SK-N-SH treated with all-trans-retinoic acid at 6 μM for 48 hours (cell line): ENCODE measurements around the gene TEDC2.

Experiments
- BACH2 ChIP-seq: fragments of 250-450 bp; sonication (Bioruptor Pico); IDR thresholded peaks from 2 replicates; pipeline ENCODE4 v1.9.0; 2021; ENCODE audit warnings: mild to moderate bottlenecking, borderline replicate concordance
- CSDC2 ChIP-seq: fragments of 250-450 bp; sonication (Bioruptor Pico); IDR thresholded peaks from 2 replicates; pipeline ENCODE4 v1.5.0; 2020; ENCODE audit warnings: mild to moderate bottlenecking, moderate library complexity
- ESRRG ChIP-seq: fragments of 250-450 bp; sonication (Bioruptor Pico); IDR thresholded peaks from 2 replicates; pipeline ENCODE4 v1.6.1; 2021; ENCODE audit warnings: mild to moderate bottlenecking
- ISL1 ChIP-seq: fragments of 250-450 bp; sonication (Bioruptor Pico); IDR thresholded peaks from 2 replicates; pipeline ENCODE4 v2.1.2; 2022; ENCODE audit warnings: mild to moderate bottlenecking, moderate library complexity
- RARB ChIP-seq: fragments of 250-450 bp; sonication (Bioruptor Pico); IDR thresholded peaks from 2 replicates; pipeline ENCODE4 v1.8.0; 2021; ENCODE audit warnings: mild to moderate bottlenecking, moderate library complexity
- TCF4 ChIP-seq: fragments of 250-450 bp; sonication (Bioruptor Pico); IDR thresholded peaks from 2 replicates; pipeline ENCODE4 v1.8.0; 2021; ENCODE audit warnings: mild to moderate bottlenecking, moderate library complexity, borderline replicate concordance
- ZC3H10 ChIP-seq: fragments of 250-450 bp; sonication (Bioruptor Pico); IDR thresholded peaks from 2 replicates; pipeline ENCODE4 v1.5.1; 2021; ENCODE audit warnings: mild to moderate bottlenecking, moderate library complexity
- ZFP3 ChIP-seq: fragments of 250-450 bp; sonication (Bioruptor Pico); IDR thresholded peaks from 2 replicates; pipeline ENCODE4 v1.5.0; 2020; ENCODE audit warnings: mild to moderate bottlenecking, moderate library complexity
- ZFP30 ChIP-seq: fragments of 450-650 bp; formaldehyde crosslinking; IDR thresholded peaks from 2 replicates; pipeline ENCODE4 v1.5.0; 2022; ENCODE audit warnings: mild to moderate bottlenecking, moderate library complexity
- ZNF70 ChIP-seq: fragments of 450-650 bp; formaldehyde crosslinking; IDR thresholded peaks from 2 replicates; pipeline ENCODE4 v1.5.0; 2020; ENCODE audit warnings: mild to moderate bottlenecking, moderate library complexity
- ZNF8 ChIP-seq: fragments of 450-650 bp; formaldehyde crosslinking; IDR thresholded peaks from 2 replicates; pipeline ENCODE4 v1.5.0; 2020; ENCODE audit warnings: mild to moderate bottlenecking, moderate library complexity
- TF ChIP-seq, protein P1 (sequence below): fragments of 250-450 bp; sonication (Bioruptor Pico); IDR thresholded peaks from 2 replicates; pipeline ENCODE4 v1.8.0; 2020; ENCODE audit warnings: mild to moderate bottlenecking, moderate library complexity, borderline replicate concordance
- TF ChIP-seq, protein P2 (sequence below): fragments of 250-450 bp; sonication (Bioruptor Pico); IDR thresholded peaks from 2 replicates; pipeline ENCODE4 v1.5.1; 2021; ENCODE audit warnings: mild to moderate bottlenecking, moderate library complexity

DNA sequence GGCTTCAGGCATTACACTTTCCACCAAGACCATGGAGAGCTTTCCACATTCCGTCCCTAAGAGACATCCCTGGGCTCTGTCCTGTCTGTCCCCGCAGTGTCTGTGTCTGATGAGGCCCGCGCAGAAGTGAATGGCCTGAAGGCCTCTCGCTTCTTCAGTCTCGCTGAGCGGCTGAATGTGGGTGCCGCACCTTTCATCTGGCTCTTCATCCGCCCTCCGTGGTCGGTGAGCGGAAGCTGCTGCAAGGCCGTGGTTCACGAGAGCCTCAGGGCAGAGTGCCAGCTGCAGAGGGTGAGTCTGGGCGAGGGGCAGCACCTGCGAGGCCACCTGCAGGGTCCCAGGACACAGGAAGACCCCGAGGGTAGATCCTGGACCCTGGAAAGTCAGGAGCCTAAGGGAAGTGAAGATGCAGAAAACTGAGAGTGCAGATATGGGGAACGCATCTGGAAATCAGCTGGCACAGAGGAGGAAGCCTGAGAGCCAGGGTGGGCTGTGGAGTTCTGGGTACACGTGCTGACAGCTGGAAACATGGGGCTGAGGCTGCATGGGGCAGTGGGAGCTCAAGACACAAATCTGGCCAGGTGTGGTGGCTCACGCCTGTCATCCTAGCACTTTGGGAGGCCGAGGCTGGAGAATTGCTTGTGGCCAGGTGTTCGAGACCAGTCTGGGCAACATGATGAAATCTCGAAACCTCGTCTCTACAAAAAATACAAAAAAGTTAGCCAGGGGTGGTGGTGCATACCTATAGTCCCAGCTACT, 22.7 kb upstream of the TEDC2 start:
- TF ChIP-seq BACH2 = no peak
- no peak for TF ChIP-seq ZFP30 (CRISPR knock-in tag)
- TF ChIP-seq, protein P1, sequence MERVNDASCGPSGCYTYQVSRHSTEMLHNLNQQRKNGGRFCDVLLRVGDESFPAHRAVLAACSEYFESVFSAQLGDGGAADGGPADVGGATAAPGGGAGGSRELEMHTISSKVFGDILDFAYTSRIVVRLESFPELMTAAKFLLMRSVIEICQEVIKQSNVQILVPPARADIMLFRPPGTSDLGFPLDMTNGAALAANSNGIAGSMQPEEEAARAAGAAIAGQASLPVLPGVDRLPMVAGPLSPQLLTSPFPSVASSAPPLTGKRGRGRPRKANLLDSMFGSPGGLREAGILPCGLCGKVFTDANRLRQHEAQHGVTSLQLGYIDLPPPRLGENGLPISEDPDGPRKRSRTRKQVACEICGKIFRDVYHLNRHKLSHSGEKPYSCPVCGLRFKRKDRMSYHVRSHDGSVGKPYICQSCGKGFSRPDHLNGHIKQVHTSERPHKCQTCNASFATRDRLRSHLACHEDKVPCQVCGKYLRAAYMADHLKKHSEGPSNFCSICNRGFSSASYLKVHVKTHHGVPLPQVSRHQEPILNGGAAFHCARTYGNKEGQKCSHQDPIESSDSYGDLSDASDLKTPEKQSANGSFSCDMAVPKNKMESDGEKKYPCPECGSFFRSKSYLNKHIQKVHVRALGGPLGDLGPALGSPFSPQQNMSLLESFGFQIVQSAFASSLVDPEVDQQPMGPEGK (CRISPR knock-in tag) = no peak
- no peak for TF ChIP-seq RARB (CRISPR knock-in tag)
- TF ChIP-seq ZNF8 (CRISPR knock-in tag) = no peak
- TF ChIP-seq CSDC2 (CRISPR knock-in tag) = no peak
- TF ChIP-seq, protein P2, sequence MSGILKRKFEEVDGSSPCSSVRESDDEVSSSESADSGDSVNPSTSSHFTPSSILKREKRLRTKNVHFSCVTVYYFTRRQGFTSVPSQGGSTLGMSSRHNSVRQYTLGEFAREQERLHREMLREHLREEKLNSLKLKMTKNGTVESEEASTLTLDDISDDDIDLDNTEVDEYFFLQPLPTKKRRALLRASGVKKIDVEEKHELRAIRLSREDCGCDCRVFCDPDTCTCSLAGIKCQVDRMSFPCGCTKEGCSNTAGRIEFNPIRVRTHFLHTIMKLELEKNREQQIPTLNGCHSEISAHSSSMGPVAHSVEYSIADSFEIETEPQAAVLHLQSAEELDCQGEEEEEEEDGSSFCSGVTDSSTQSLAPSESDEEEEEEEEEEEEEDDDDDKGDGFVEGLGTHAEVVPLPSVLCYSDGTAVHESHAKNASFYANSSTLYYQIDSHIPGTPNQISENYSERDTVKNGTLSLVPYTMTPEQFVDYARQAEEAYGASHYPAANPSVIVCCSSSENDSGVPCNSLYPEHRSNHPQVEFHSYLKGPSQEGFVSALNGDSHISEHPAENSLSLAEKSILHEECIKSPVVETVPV = no peak
- no peak for TF ChIP-seq TCF4 (CRISPR knock-in tag)
- TF ChIP-seq ZFP3 (CRISPR knock-in tag) = no peak
- no peak for TF ChIP-seq ESRRG (CRISPR knock-in tag)
- TF ChIP-seq ISL1 (CRISPR knock-in tag) = no peak
- TF ChIP-seq ZC3H10 = no peak
- TF ChIP-seq ZNF70 = no peak
